Calu3 (cell line): ENCODE results near the gene SLC4A5. TPM values are rescaled to one million over a fixed set of nuclear protein-coding genes. Genes with fewer than 3 reads are reported as not detected.
"Not testable (repeated sequence)": the region's sequence is repeated elsewhere in the genome, so short reads cannot be mapped to it uniquely, and the experiment has no call there.

Source experiments
- BruUV-seq: library from RNA; stranded (reverse); fragments of 400-500 nt; replicated peaks from 2 replicates; lab custom pipeline; 2021; lab: Mats Ljungman, UMichigan
- CTCF ChIA-PET: fragments of 300-600 bp; sonication (Branson Sonifier 250); formaldehyde crosslinking; loops from one replicate; lab custom pipeline; 2022; ENCODE audit warnings: antibody characterized with exemption; lab: Charles Lee
- DNase-seq: peaks from one replicate; pipeline ENCODE4 v3.0.0; 2022
- H3K27ac Mint-ChIP-seq: one replicate; pipeline ENCODE4 v1.8.0; 2022; ENCODE audit warnings: mixed read lengths; ENCODE audit not compliant: unreplicated experiment
- H3K27me3 Mint-ChIP-seq: one replicate; pipeline ENCODE4 v1.8.0; 2022; ENCODE audit warnings: mixed read lengths; ENCODE audit not compliant: unreplicated experiment
- H3K36me3 Mint-ChIP-seq: one replicate; pipeline ENCODE4 v1.8.0; 2022; ENCODE audit warnings: mild to moderate bottlenecking, moderate library complexity, mixed read lengths; ENCODE audit not compliant: insufficient read depth, unreplicated experiment
- H3K4me1 Mint-ChIP-seq: one replicate; pipeline ENCODE4 v1.8.0; 2022; ENCODE audit warnings: mild to moderate bottlenecking, low read depth, mixed read lengths; ENCODE audit not compliant: unreplicated experiment
- H3K4me3 Mint-ChIP-seq: one replicate; pipeline ENCODE4 v1.8.0; 2022; ENCODE audit warnings: mild to moderate bottlenecking, low read depth, moderate library complexity, mixed read lengths; ENCODE audit not compliant: unreplicated experiment
- H3K9me3 Mint-ChIP-seq: one replicate; pipeline ENCODE4 v1.8.0; 2022; ENCODE audit warnings: low read depth, mixed read lengths; ENCODE audit not compliant: unreplicated experiment
- CTCF ChIP-seq: fragments of 200-600 bp; IDR thresholded peaks from one replicate; pipeline ENCODE4 v1.8.0; 2022; ENCODE audit warnings: antibody characterized with exemption; ENCODE audit not compliant: unreplicated experiment
- intact Hi-C: fragments of 100-400 bp; cut with micrococcal nuclease; formaldehyde crosslinking; loops from one replicate; pipeline ENCODE4 v1.10.0; 2022; ENCODE audit not compliant: unreplicated experiment
- total RNA-seq: library from RNA; stranded (reverse); gene quantifications from 2 replicates; pipeline ENCODE4 v1.2.3, GENCODE V29; 2022

Gene SLC4A5
- total RNA-seq, 1 experiment from 2014 or later, result 7.0 TPM

- Mint-ChIP-seq H3K27ac (no peak overlapping the region), H3K36me3 (peaks cover 46% of the 10 kb centered on the region), H3K27me3 (no peaks in the 10 kb centered on the region), H3K4me3 (no peak overlapping the region), H3K4me1 (peaks cover 11% of the 10 kb centered on the region), H3K9me3 (no peaks in the 10 kb centered on the region)
- TF ChIP-seq CTCF, result no peak
- intact Hi-C loops, result no loop called here
- no peak for DNase-seq
- CTCF ChIA-PET, result no interaction called here
- BruUV-seq, result no TSS peak
These were observed 121.5 kb downstream of the SLC4A5 start for GRCh38 chr2:74221604-74222299.

GRCh38 chr2:74221091-74221490 lies 122.1 kb downstream of the SLC4A5 start:
- H3K36me3 Mint-ChIP-seq, result peaks cover 49% of the 10 kb centered on the region
- H3K4me1 Mint-ChIP-seq, result peaks cover 4% of the 10 kb centered on the region
- intact Hi-C loops, result no loop called here
- H3K4me3 Mint-ChIP-seq, result no peak overlapping the region
- DNase-seq, result no peak
- CTCF ChIA-PET, result no interaction called here
- no peak overlapping the region for H3K27ac Mint-ChIP-seq
- no TSS peak for BruUV-seq
- H3K27me3 Mint-ChIP-seq, result no peaks in the 10 kb centered on the region
- H3K9me3 Mint-ChIP-seq, result no peaks in the 10 kb centered on the region
- no peak for TF ChIP-seq CTCF

GRCh38 chr2:74219846-74220486 lies 123.2 kb downstream of the SLC4A5 start:
- no peak for DNase-seq
- Mint-ChIP-seq H3K4me3 (no peak overlapping the region), H3K27me3 (no peaks in the 10 kb centered on the region)

GRCh38 chr2:74216642-74217041 lies 126.6 kb downstream of the SLC4A5 start:
- intact Hi-C loops, result no loop called here
- DNase-seq, result no peak
- Mint-ChIP-seq H3K4me1 (no peaks in the 10 kb centered on the region), H3K9me3 (no peaks in the 10 kb centered on the region), H3K27me3 (no peaks in the 10 kb centered on the region), H3K4me3 (no peak overlapping the region), H3K27ac (no peak overlapping the region), H3K36me3 (peaks cover 65% of the 10 kb centered on the region)
- TF ChIP-seq CTCF, result no peak
- CTCF ChIA-PET, result no interaction called here
- BruUV-seq, result no TSS peak

More at GRCh38 chr2:74219846-74220486, 123.2 kb downstream of the SLC4A5 start:
- Mint-ChIP-seq H3K4me1 (no peaks in the 10 kb centered on the region), H3K9me3 (no peaks in the 10 kb centered on the region), H3K27ac (peak overlapping the region; percentile 21), H3K36me3 (peaks cover 59% of the 10 kb centered on the region)
- no peak for TF ChIP-seq CTCF
- BruUV-seq, result no TSS peak
- CTCF ChIA-PET, result no interaction called here
- intact Hi-C loops, result no loop called here

- H3K27me3 Mint-ChIP-seq, CTCF ChIA-PET, H3K9me3 Mint-ChIP-seq, H3K4me1 Mint-ChIP-seq, H3K27ac Mint-ChIP-seq, intact Hi-C loops, DNase-seq, H3K4me3 Mint-ChIP-seq: not testable (repeated sequence)
- TSS peak; percentile 26 for BruUV-seq
- H3K36me3 Mint-ChIP-seq, result peaks cover 65% of the 10 kb centered on the region
These were observed 127.4 kb downstream of the SLC4A5 start for GRCh38 chr2:74215771-74216170.
